Memory B cell (primary cell): ENCODE measurements around the gene PPP4R2.

Experiments used
- ATAC-seq: fragments of 150-1000 bp; cut with Tn5 transposase; 2 replicates; pipeline ENCODE4 v1.10.0; 2021; ENCODE audit warnings: low read depth, mild to moderate bottlenecking, moderate library complexity
- DNase-seq, 2 donors: peaks; one replicate each; pipeline ENCODE4 v3.0.0; 2022; ENCODE audit warnings: low spot score in 2 of 2
- H3K27ac Mint-ChIP-seq: one replicate; pipeline ENCODE4 v1.8.0; 2022; ENCODE audit warnings: mild to moderate bottlenecking, moderate library complexity, mixed read lengths
- H3K27me3 Mint-ChIP-seq: one replicate; pipeline ENCODE4 v1.8.0; 2022; ENCODE audit warnings: mixed read lengths
- H3K36me3 Mint-ChIP-seq: one replicate; pipeline ENCODE4 v1.8.0; 2022; ENCODE audit warnings: mild to moderate bottlenecking, mixed read lengths
- H3K4me1 Mint-ChIP-seq: one replicate; pipeline ENCODE4 v1.8.0; 2022; ENCODE audit warnings: mixed read lengths
- H3K4me3 Mint-ChIP-seq: one replicate; pipeline ENCODE4 v1.8.0; 2022; ENCODE audit warnings: mild to moderate bottlenecking, moderate library complexity, mixed read lengths
- H3K9me3 Mint-ChIP-seq: one replicate; pipeline ENCODE4 v1.8.0; 2022; ENCODE audit warnings: mixed read lengths

Gene PPP4R2

DNA sequence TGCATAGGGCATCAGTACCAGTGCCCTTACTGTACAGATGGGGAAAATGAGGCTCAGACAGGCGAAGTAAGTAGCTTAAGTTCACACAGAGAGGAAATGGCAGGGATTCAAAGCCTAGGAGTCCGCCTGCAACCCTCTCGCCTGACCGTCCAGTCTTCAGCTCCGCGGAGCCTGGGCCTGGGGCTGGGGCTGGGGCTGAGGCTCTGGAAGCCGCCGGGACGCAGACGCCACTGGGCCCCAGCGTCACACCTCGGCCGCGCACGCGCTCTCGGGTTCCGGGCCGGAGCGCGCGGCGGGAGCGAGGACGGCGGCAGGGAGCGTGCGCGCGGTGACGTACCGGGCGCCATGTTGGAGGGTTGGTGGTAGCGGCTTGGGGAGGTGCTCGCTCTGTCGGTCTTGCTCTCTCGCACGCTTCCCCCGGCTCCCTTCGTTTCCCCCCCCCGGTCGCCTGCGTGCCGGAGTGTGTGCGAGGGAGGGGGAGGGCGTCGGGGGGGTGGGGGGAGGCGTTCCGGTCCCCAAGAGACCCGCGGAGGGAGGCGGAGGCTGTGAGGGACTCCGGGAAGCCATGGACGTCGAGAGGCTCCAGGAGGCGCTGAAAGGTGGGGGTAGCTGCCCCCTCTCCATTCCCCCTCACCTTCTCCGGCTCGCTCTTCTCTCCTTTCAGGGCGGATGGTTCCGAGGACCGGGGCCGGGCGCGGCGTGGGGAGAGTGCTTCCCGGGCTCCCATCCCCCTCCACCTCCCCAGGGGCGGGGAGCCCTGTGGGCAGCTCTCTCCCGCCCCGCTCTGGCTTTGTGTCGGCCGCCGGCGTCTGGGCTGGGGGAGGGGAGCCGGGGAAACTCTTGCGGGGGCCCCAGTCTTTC lies at the start of gene PPP4R2:
Gene PPP4R2, plus strand, starts transcription at position 339 of the 861 bp plus-strand sequence. Its CDS starts 227 bp downstream, at position 566.
- peak within 1 kb of the TSS; percentile 87 for H3K27ac Mint-ChIP-seq
- peaks cover 11% of the 10 kb centered on the region for H3K36me3 Mint-ChIP-seq
- no peaks in the 10 kb centered on the region for H3K27me3 Mint-ChIP-seq
- peaks cover 27% of the 10 kb centered on the region for H3K4me1 Mint-ChIP-seq
- peak within 1 kb of the TSS; percentile 85 for H3K4me3 Mint-ChIP-seq
- peak; percentile 92 to 95 for DNase-seq
- H3K9me3 Mint-ChIP-seq = no peaks in the 10 kb centered on the region
- peak; percentile 89 for ATAC-seq

GRCh38 chr3:72947715-72948490 lies 48.7 kb upstream of the PPP4R2 start:
- H3K27ac Mint-ChIP-seq = no peak overlapping the region
- DNase-seq (no peak), ATAC-seq (no peak)
- no peaks in the 10 kb centered on the region for H3K36me3 Mint-ChIP-seq
- peaks cover 4% of the 10 kb centered on the region for H3K4me1 Mint-ChIP-seq
- peaks cover 10% of the 10 kb centered on the region for H3K27me3 Mint-ChIP-seq
- no peak overlapping the region for H3K4me3 Mint-ChIP-seq
- H3K9me3 Mint-ChIP-seq = no peaks in the 10 kb centered on the region

- H3K9me3 Mint-ChIP-seq = no peaks in the 10 kb centered on the region
- peaks cover 9% of the 10 kb centered on the region for H3K27me3 Mint-ChIP-seq
- H3K4me1 Mint-ChIP-seq = peaks cover 4% of the 10 kb centered on the region
- ATAC-seq (no peak), DNase-seq (no peak)
- H3K27ac Mint-ChIP-seq = no peak overlapping the region
- H3K36me3 Mint-ChIP-seq = no peaks in the 10 kb centered on the region
- no peak overlapping the region for H3K4me3 Mint-ChIP-seq
These were observed 47.6 kb upstream of the PPP4R2 start for GRCh38 chr3:72949016-72949415.

GRCh38 chr3:72950372-72950771 lies 46.2 kb upstream of the PPP4R2 start:
- no peak overlapping the region for H3K27ac Mint-ChIP-seq
- peaks cover 4% of the 10 kb centered on the region for H3K4me1 Mint-ChIP-seq
- DNase-seq = no peak
- peaks cover 6% of the 10 kb centered on the region for H3K27me3 Mint-ChIP-seq
- no peak for ATAC-seq
- no peaks in the 10 kb centered on the region for H3K36me3 Mint-ChIP-seq
- no peak overlapping the region for H3K4me3 Mint-ChIP-seq
- H3K9me3 Mint-ChIP-seq = no peaks in the 10 kb centered on the region

DNA sequence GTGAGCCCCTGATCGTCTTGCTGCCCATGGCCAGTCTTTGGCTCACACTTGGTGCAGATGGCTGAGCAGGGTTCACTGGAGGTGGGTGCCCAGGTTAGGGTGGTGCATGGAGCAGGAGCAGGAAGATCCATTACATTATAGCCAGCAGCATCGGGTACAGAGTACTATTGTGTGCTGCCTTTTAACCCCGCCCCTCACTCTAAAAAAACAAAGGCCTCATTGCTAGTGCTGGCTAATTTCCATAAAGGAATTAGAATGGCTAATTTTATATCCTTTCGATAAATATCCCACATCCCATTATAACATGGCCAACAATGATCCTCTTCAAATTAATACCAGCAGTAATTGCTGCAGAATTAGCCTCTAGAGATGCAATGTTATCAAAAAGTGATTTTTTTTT lies 45.8 kb upstream of the PPP4R2 start:
- Mint-ChIP-seq H3K27me3 (peaks cover 6% of the 10 kb centered on the region), H3K4me3 (no peak overlapping the region), H3K9me3 (no peaks in the 10 kb centered on the region), H3K27ac (no peak overlapping the region), H3K4me1 (peaks cover 4% of the 10 kb centered on the region), H3K36me3 (no peaks in the 10 kb centered on the region)
- DNase-seq (no peak), ATAC-seq (no peak)

DNA sequence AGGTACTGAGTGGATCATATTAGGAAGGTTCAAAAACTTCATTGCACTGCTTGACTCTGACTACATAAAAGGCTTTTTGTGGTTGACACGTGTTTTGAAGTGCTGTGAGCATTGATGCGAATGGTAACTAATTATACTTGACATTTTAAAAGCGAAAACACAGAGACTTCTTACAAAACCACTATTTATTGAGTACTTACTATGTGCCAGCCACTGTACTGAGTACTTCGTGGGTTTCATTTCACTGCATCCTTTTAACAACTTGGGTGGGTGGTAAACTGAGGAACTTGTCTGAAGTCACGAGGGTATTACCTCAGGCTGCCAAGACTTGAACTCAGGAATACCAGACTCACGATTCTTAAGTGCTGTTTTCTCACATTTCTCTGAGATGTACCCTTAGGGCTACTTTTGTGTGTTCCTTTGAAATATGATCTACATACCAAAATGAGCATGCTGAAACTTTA lies 45.3 kb upstream of the PPP4R2 start:
- H3K27me3 Mint-ChIP-seq = peaks cover 10% of the 10 kb centered on the region
- DNase-seq = no peak
- no peak overlapping the region for H3K4me3 Mint-ChIP-seq

GRCh38 chr3:72953325-72953956 lies 43.2 kb upstream of the PPP4R2 start:
- Mint-ChIP-seq H3K4me3 (no peak overlapping the region), H3K27me3 (peaks cover 13% of the 10 kb centered on the region), H3K9me3 (no peaks in the 10 kb centered on the region), H3K4me1 (peaks cover 4% of the 10 kb centered on the region), H3K27ac (no peak overlapping the region), H3K36me3 (no peaks in the 10 kb centered on the region)
- DNase-seq (no peak), ATAC-seq (no peak)

More for the DNA sequence above, 45.3 kb upstream of the PPP4R2 start:
- Mint-ChIP-seq H3K36me3 (no peaks in the 10 kb centered on the region), H3K27ac (no peak overlapping the region), H3K4me1 (peaks cover 4% of the 10 kb centered on the region), H3K9me3 (no peaks in the 10 kb centered on the region)
- no peak for ATAC-seq

GRCh38 chr3:72957297-72957696 lies 39.3 kb upstream of the PPP4R2 start:
- H3K4me3 Mint-ChIP-seq = no peak overlapping the region
- H3K9me3 Mint-ChIP-seq = no peaks in the 10 kb centered on the region
- DNase-seq (no peak), ATAC-seq (no peak)
- no peaks in the 10 kb centered on the region for H3K36me3 Mint-ChIP-seq
- H3K27ac Mint-ChIP-seq = no peak overlapping the region
- peaks cover 9% of the 10 kb centered on the region for H3K27me3 Mint-ChIP-seq
- H3K4me1 Mint-ChIP-seq = no peaks in the 10 kb centered on the region

GRCh38 chr3:72959336-72959735 lies 37.3 kb upstream of the PPP4R2 start:
- Mint-ChIP-seq H3K4me1 (no peaks in the 10 kb centered on the region), H3K4me3 (no peak overlapping the region), H3K27me3 (peaks cover 9% of the 10 kb centered on the region), H3K27ac (no peak overlapping the region), H3K36me3 (no peaks in the 10 kb centered on the region), H3K9me3 (no peaks in the 10 kb centered on the region)
- DNase-seq = no peak
- ATAC-seq = no peak

DNA sequence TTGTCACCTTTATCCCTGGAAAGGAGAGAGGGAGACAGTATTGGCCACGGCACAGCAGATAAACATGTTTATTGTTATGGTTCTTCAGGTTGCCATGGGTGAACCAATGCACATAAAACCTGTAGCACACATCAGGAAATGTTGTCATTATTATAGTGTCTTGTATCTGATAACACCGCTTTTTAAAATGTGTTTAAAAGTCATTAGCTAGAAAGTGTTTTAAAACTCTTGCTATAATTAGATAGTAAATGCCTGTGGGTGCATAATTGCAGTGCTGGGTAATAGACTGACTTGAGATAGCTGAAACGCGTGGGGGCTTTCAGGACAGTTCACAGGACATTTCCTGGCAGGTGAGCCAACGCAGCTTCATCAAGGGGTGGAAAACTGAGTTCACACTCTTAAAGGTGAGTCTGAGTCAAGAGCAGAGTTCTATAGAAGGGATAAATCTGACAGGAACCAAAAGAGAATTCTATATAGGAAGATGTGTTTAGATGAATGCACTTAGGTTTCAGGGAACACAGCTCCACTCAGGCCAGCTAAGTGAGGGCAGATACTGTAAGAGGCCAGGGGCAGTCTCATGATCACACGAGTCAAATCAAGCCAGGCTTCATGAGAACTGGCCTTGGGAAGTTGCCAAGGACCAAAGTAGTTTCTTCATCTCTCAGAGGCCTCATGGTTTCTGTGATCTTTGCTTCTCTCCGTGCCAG lies 35.6 kb upstream of the PPP4R2 start:
- Mint-ChIP-seq H3K27me3 (peaks cover 5% of the 10 kb centered on the region), H3K36me3 (no peaks in the 10 kb centered on the region), H3K9me3 (no peaks in the 10 kb centered on the region), H3K4me1 (peaks cover 11% of the 10 kb centered on the region), H3K4me3 (no peak overlapping the region), H3K27ac (no peak overlapping the region)
- no peak for DNase-seq
- ATAC-seq = no peak

DNA sequence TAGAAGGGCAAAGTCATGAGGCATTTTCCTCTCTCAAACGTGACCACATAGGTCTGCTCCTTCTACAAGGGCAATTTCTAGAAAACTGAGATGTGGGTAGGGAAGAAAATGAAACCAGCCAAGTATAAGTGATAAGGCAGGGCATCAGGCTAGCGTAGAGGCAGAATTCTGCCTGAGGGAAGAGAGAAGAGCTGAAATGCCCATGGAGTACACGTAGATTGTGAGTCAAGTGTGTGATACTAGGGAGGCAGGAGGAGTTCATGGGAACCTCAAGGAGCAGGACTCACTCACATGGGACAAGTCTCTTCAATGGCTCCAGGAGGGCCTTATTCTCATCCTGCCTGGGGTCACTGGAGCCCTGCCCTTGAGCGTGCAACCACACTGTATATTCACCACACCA lies 34.9 kb upstream of the PPP4R2 start:
- H3K4me1 Mint-ChIP-seq = peaks cover 11% of the 10 kb centered on the region
- no peaks in the 10 kb centered on the region for H3K36me3 Mint-ChIP-seq
- H3K9me3 Mint-ChIP-seq = no peaks in the 10 kb centered on the region
- ATAC-seq (no peak), DNase-seq (no peak)
- no peak overlapping the region for H3K27ac Mint-ChIP-seq
- no peak overlapping the region for H3K4me3 Mint-ChIP-seq
- peaks cover 2% of the 10 kb centered on the region for H3K27me3 Mint-ChIP-seq

DNA sequence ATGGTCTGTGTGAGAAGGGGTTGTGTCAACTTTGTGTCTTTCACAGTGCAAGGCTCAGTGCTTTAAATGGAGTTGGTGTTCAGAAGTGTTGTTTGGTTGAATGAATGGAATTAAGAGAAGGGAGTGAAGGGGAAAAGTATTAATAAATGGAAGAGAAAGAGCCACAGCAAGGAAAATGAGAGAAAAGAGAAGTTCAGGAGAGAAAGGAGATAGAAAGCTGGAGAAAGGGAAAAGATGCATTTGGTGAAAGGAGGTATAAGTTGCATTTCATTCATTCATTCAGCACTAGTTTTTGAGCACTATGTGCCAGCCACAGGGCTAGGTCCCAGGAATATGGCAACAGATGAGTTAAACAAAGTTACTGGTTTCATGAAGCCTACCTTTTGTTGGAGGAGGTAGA lies 34.3 kb upstream of the PPP4R2 start:
- Mint-ChIP-seq H3K27ac (no peak overlapping the region), H3K27me3 (no peaks in the 10 kb centered on the region), H3K4me1 (peaks cover 11% of the 10 kb centered on the region), H3K4me3 (no peak overlapping the region), H3K36me3 (no peaks in the 10 kb centered on the region), H3K9me3 (no peaks in the 10 kb centered on the region)
- ATAC-seq (no peak), DNase-seq (no peak)

- Mint-ChIP-seq H3K9me3 (no peaks in the 10 kb centered on the region), H3K27ac (no peak overlapping the region), H3K4me3 (no peak overlapping the region), H3K27me3 (no peaks in the 10 kb centered on the region), H3K36me3 (no peaks in the 10 kb centered on the region), H3K4me1 (peaks cover 11% of the 10 kb centered on the region)
- ATAC-seq (peak; percentile 17), DNase-seq (no peak)
These were observed 32.0 kb upstream of the PPP4R2 start for GRCh38 chr3:72964633-72965032.
